Erythroblast (primary cell): ENCODE results near the gene TFAM.

ENCODE experiments used
- GATA1 ChIP-seq: IDR thresholded peaks from 2 replicates; pipeline ENCODE4 v1.6.1; 2011; ENCODE audit warnings: low read depth, mild to moderate bottlenecking, control low read depth, low read length, moderate library complexity
- POLR2A ChIP-seq: IDR thresholded peaks from 2 replicates; pipeline ENCODE4 v1.6.1; 2011; ENCODE audit warnings: mild to moderate bottlenecking, low read length

DNA sequence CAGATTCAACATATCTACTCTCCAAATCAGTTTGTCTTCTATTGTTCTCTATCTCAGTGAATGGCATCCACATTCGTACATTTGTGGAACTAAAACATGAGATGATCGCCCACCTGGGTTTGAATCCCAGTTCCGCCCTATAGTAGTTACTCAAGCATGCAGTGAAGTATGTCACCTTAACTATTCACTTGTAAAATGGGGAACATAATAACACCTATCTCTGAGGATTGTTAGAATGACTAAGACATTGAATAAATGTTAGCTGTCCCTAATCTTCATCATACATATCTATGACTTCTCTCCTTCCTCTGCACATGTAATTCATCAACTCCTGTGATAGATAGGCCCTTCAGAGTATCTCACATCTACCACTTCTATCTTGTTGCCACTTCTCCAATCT, 25.7 kb upstream of the TFAM start:
- TF ChIP-seq POLR2A (no peak), GATA1 (no peak)
